Suppressor macrophage treated with lipopolysaccharide for 1 hour (primary cell): ENCODE results near the gene APOBEC4.

Experiments used
- DNase-seq, 3 donors: peaks; one replicate each; pipeline ENCODE4 v3.0.0-alpha.2; 2020 to 2022

APOBEC4 gene

GRCh38 chr1:183598386-183598785 is 54.7 kb downstream of the APOBEC4 start:
- DNase-seq, result peak in 2 of 3 donors; percentile 55 to 70

GRCh38 chr1:183597656-183598347 is 55.3 kb downstream of the APOBEC4 start:
- DNase-seq, result no peak

GRCh38 chr1:183596500-183596899 is 56.6 kb downstream of the APOBEC4 start:
- peak in 1 of 3 donors; percentile 17 for DNase-seq
